Measurements from ENCODE around the gene PPOX. TPM values are rescaled to one million over a fixed set of nuclear protein-coding genes. Genes with fewer than 3 reads are reported as not detected.
A peak's percentile ranks its signal among the peaks of the same experiment; 100 is the strongest.

The PPOX gene
- polyA plus RNA-seq, 1 of the 3 experiments (the other 2 are of a cell fraction) = 30.7 TPM

- no peak for TF ChIP-seq CTCF (IDR thresholded peaks at IDR 0.05)
- TF ChIP-seq JUND (IDR thresholded peaks at IDR 0.05) = no peak
- TF ChIP-seq FOSL2 (IDR thresholded peaks at IDR 0.05; ENCODE audit: borderline replicate concordance, low read depth) = no peak
- peak; percentile 84; the same call in 1 of the 2 replicates for TF ChIP-seq SIN3A (IDR thresholded peaks at IDR 0.05; ENCODE audit: borderline replicate concordance, low read depth, low read length)
- no peak for TF ChIP-seq TEAD4 (IDR thresholded peaks at IDR 0.05; ENCODE audit: borderline replicate concordance, insufficient read depth)
- TF ChIP-seq POLR2AphosphoS5 (IDR thresholded peaks at IDR 0.05; ENCODE audit: low read depth, low read length) = peak; percentile 66; the same call in 1 of the 2 replicates
- no peak for TF ChIP-seq FOXM1 (IDR thresholded peaks at IDR 0.05; ENCODE audit: low read depth)
- no peak for TF ChIP-seq MEF2A (IDR thresholded peaks at IDR 0.05; ENCODE audit: borderline replicate concordance, low read depth)
- no peak for TF ChIP-seq FOXJ3 (CRISPR knock-in tag; IDR thresholded peaks at IDR 0.05)
- TF ChIP-seq CHD2 (IDR thresholded peaks at IDR 0.05; ENCODE audit: low read length, partially characterized antibody) = no peak
- TF ChIP-seq ELF1 (IDR thresholded peaks at IDR 0.05) = peak; percentile 99
These were observed 12.4 kb upstream of the PPOX start, which contains the start of gene UFC1 (continued) for GRCh38 chr1:161153682-161154337.

- Histone ChIP-seq H4K20me1 (ENCODE audit: insufficient read depth) (no peaks in the 10 kb centered on the region), H3F3A (replicated peaks; ENCODE audit: insufficient read depth) (peaks cover 8% of the 10 kb centered on the region), H3K9me3 (no peaks in the 10 kb centered on the region), H3K9me2 (no peaks in the 10 kb centered on the region), H3K4me2 (no peak overlapping the region), H2AFZ (ENCODE audit: low read depth) (no peak overlapping the region), H3K27me3 (ENCODE audit: insufficient read depth) (no peaks in the 10 kb centered on the region), H3K79me2 (ENCODE audit: insufficient read depth) (peaks cover 33% of the 10 kb centered on the region), H3K4me1 (ENCODE audit: control insufficient read depth in 1 of 2, insufficient read depth in 2 of 2, low read depth in 1 of 2, low read length in 1 of 2) (peaks cover 0 to 31% of the 10 kb centered on the region in 2 experiments; a peak in 3 of 4 replicates), H3K36me3 (replicated peaks in 1 of 2; ENCODE audit: control insufficient read depth in 1 of 2, insufficient read depth in 2 of 2, low read length in 1 of 2) (peaks cover 4 to 42% of the 10 kb centered on the region in 2 experiments), H3K9ac (no peak overlapping the region), H3K27ac (ENCODE audit: low read depth in 2 of 2, low read length in 1 of 2) (no peak overlapping the region), H3K4me3 (ENCODE audit: low read depth in 2 of 2, low read length in 1 of 2) (no peak overlapping the region)
- CTCF ChIA-PET = interaction anchor here (0.6 to 1.5 kb wide), 7 partner anchors 8 to 46 kb away, joined by 3 to 5 read pairs (median 4); partner anchors contain the start of genes NIT1, PFDN2 and PPOX
- no peak for DNase-seq
- WGBS (ENCODE audit: low lambda C conversion rate) = 89% methylated on average over 1 of the region's 1 CpG
- POLR2A ChIA-PET = interaction anchor here (0.7 kb wide), 1 partner anchor 433 kb away, joined by 6 read pairs; no protein-coding TSS in a partner anchor
- no peak for TF ChIP-seq CHD2 (IDR thresholded peaks at IDR 0.05; ENCODE audit: low read length, partially characterized antibody)
- TF ChIP-seq FOXM1 (IDR thresholded peaks at IDR 0.05; ENCODE audit: low read depth) = no peak
- TF ChIP-seq ELF1 (IDR thresholded peaks at IDR 0.05) = no peak
- TF ChIP-seq MXI1 (IDR thresholded peaks at IDR 0.05; ENCODE audit: low read depth, low read length) = no peak
- TF ChIP-seq EZH2phosphoT487 (IDR thresholded peaks at IDR 0.05; ENCODE audit: borderline replicate concordance, low read depth) = no peak
- TF ChIP-seq REST (IDR thresholded peaks at IDR 0.05; ENCODE audit: low read depth, low read length) = no peak
- no peak for TF ChIP-seq EP300 (IDR thresholded peaks at IDR 0.05; ENCODE audit: borderline replicate concordance in 1 of 2, low read depth in 1 of 2, low read length in 1 of 2)
- TF ChIP-seq RXRA (IDR thresholded peaks at IDR 0.05; ENCODE audit: borderline replicate concordance, low read depth) = no peak
- no peak for TF ChIP-seq RFX5 (IDR thresholded peaks at IDR 0.05; ENCODE audit: low read length)
- no peak for TF ChIP-seq SIN3A (IDR thresholded peaks at IDR 0.05; ENCODE audit: borderline replicate concordance, low read depth, low read length)
- TF ChIP-seq RCOR1 (IDR thresholded peaks at IDR 0.05; ENCODE audit: low read length) = no peak
- no peak for TF ChIP-seq NFIC (IDR thresholded peaks at IDR 0.05; ENCODE audit: borderline replicate concordance)
- TF ChIP-seq NRF1 (IDR thresholded peaks at IDR 0.05; ENCODE audit: low read depth, low read length) = no peak
- no peak for TF ChIP-seq CTCF (IDR thresholded peaks at IDR 0.05)
- TF ChIP-seq YY1 (IDR thresholded peaks at IDR 0.05; ENCODE audit: low read depth) = no peak
These were observed 8.4 kb upstream of the PPOX start for GRCh38 chr1:161157867-161158266.
